IMR-90 (cell line): Measurements from ENCODE around the gene PRKAG2. TPM values are rescaled to one million over a fixed set of nuclear protein-coding genes. Genes with fewer than 3 reads are reported as not detected.
A peak's percentile ranks its signal among the peaks of the same experiment; 100 is the strongest.

ENCODE experiments used
- ATAC-seq: fragments of 200-7000 bp; cut with Tn5 transposase; 2 replicates; pipeline ENCODE4 v1.9.1; 2020; ENCODE audit warnings: low read depth, mild to moderate bottlenecking, moderate library complexity
- BruUV-seq: library from RNA; stranded (reverse); fragments of 400-500 nt; replicated peaks from 2 replicates; lab custom pipeline; 2021; lab: Mats Ljungman, UMichigan
- CTCF ChIA-PET: fragments of 300-600 bp; formaldehyde crosslinking; extraction: SDS; loops from one replicate; lab custom pipeline; 2021; ENCODE audit warnings: antibody characterized with exemption; lab: Yijun Ruan, JAX
- POLR2A ChIA-PET: fragments of 300-600 bp; sonication (Branson Sonifier 250); formaldehyde crosslinking; loops from one replicate; lab custom pipeline; 2022; ENCODE audit warnings: antibody characterized with exemption; ENCODE audit not compliant: unreplicated experiment; lab: Charles Lee
- DNase-seq: peaks from one replicate; pipeline ENCODE4 v3.0.0; 2013
- H2AFZ ChIP-seq: replicated peaks from 2 replicates; pipeline ENCODE3; 2013; ENCODE audit warnings: low read length, mild to moderate bottlenecking; ENCODE audit not compliant: poor library complexity
- H2AK5ac ChIP-seq: 2 replicates; pipeline ENCODE4 v1.6.1; 2013; ENCODE audit warnings: low read depth, low read length, inconsistent platforms
- H2AK9ac ChIP-seq: replicated peaks from 2 replicates; pipeline ENCODE3; 2013; ENCODE audit warnings: mild to moderate bottlenecking, low read depth, low read length, moderate library complexity; ENCODE audit not compliant: poor library complexity
- H2BK120ac ChIP-seq: 2 replicates; pipeline ENCODE4 v1.6.1; 2013; ENCODE audit warnings: low read depth, low read length, inconsistent platforms
- H2BK15ac ChIP-seq: 3 replicates; pipeline ENCODE4 v1.6.1; 2013; ENCODE audit warnings: low read depth, low read length, inconsistent platforms
- H2BK20ac ChIP-seq: 2 replicates; pipeline ENCODE4 v1.6.1; 2013; ENCODE audit warnings: low read depth, mild to moderate bottlenecking, inconsistent platforms, low read length, moderate library complexity
- H2BK5ac ChIP-seq: 2 replicates; pipeline ENCODE4 v1.6.1; 2013; ENCODE audit warnings: mild to moderate bottlenecking, low read depth, low read length, inconsistent platforms; ENCODE audit not compliant: poor library complexity, severe bottlenecking
- H3K14ac ChIP-seq: replicated peaks from 2 replicates; pipeline ENCODE4 v1.6.1; 2013; ENCODE audit warnings: low read depth, low read length, inconsistent platforms
- H3K18ac ChIP-seq: 2 replicates; pipeline ENCODE4 v1.6.1; 2013; ENCODE audit warnings: low read depth, low read length, control low read depth
- H3K23ac ChIP-seq: 2 replicates; pipeline ENCODE4 v1.6.1; 2013; ENCODE audit warnings: low read depth, low read length, inconsistent platforms
- H3K27ac ChIP-seq: 2 replicates; pipeline ENCODE4 v1.5.1; 2013; ENCODE audit warnings: mild to moderate bottlenecking, control low read depth, low read length; ENCODE audit not compliant: insufficient read depth
- H3K27me3 ChIP-seq: 2 replicates; pipeline ENCODE4 v1.6.1; 2013; ENCODE audit warnings: low read length; ENCODE audit not compliant: control insufficient read depth, insufficient read depth
- H3K36me3 ChIP-seq: 2 replicates; pipeline ENCODE4 v1.6.1; 2013; ENCODE audit warnings: low read length, mixed read lengths; ENCODE audit not compliant: control insufficient read depth, insufficient read depth
- H3K4ac ChIP-seq: 2 replicates; pipeline ENCODE4 v1.6.1; 2013; ENCODE audit warnings: low read depth, low read length, inconsistent platforms
- H3K4me1 ChIP-seq: 2 replicates; pipeline ENCODE4 v1.6.1; 2013; ENCODE audit warnings: low read length, mixed read lengths; ENCODE audit not compliant: control insufficient read depth, insufficient read depth
- H3K4me2 ChIP-seq: 2 replicates; pipeline ENCODE4 v1.6.1; 2013; ENCODE audit warnings: low read depth, mild to moderate bottlenecking, control low read depth, low read length, moderate library complexity
- H3K4me3 ChIP-seq: 2 replicates; pipeline ENCODE4 v1.5.1; 2013; ENCODE audit warnings: low read depth, mild to moderate bottlenecking, control low read depth, low read length, moderate library complexity; ENCODE audit not compliant: insufficient read depth
- H3K56ac ChIP-seq: 2 replicates; pipeline ENCODE4 v1.6.1; 2013; ENCODE audit warnings: low read length, inconsistent platforms; ENCODE audit not compliant: insufficient read depth; ENCODE audit errors: extremely low read depth
- H3K79me1 ChIP-seq, 2 experiments: 2 replicates each; pipeline ENCODE4 v1.6.1; 2013; ENCODE audit warnings: low read length in 2 of 2, inconsistent platforms in 1 of 2, low read depth in 1 of 2
- H3K9ac ChIP-seq: 2 replicates; pipeline ENCODE4 v1.6.1; 2013; ENCODE audit warnings: low read depth, low read length, control low read depth
- H3K9me1 ChIP-seq: 2 replicates; pipeline ENCODE4 v1.6.1; 2013; ENCODE audit warnings: low read length, inconsistent platforms; ENCODE audit not compliant: insufficient read depth
- H3K9me3 ChIP-seq: 2 replicates; pipeline ENCODE4 v1.6.1; 2013; ENCODE audit warnings: low read length; ENCODE audit not compliant: control insufficient read depth, insufficient read depth
- H4K20me1 ChIP-seq: 2 replicates; pipeline ENCODE4 v1.6.1; 2013; ENCODE audit warnings: low read length, inconsistent platforms; ENCODE audit not compliant: insufficient read depth
- H4K5ac ChIP-seq: 2 replicates; pipeline ENCODE4 v1.6.1; 2013; ENCODE audit warnings: mild to moderate bottlenecking, low read depth, low read length, control low read depth
- H4K8ac ChIP-seq, 2 experiments: 2 replicates each; pipeline ENCODE4 v1.6.1; 2013; ENCODE audit warnings: low read depth in 2 of 2, low read length in 2 of 2, control low read depth in 1 of 2, inconsistent platforms in 1 of 2
- H4K91ac ChIP-seq: 2 replicates; pipeline ENCODE4 v1.6.1; 2013; ENCODE audit warnings: low read depth, low read length, inconsistent platforms; ENCODE audit not compliant: insufficient read depth
- BHLHE40 ChIP-seq: fragments of 150-350 bp; IDR thresholded peaks from 2 replicates; pipeline ENCODE4 v1.6.1; 2016; ENCODE audit warnings: mild to moderate bottlenecking, low read depth, low read length
- CEBPB ChIP-seq: IDR thresholded peaks from 2 replicates; pipeline ENCODE4 v1.6.1; 2012; ENCODE audit warnings: low read depth, low read length, improper control_type of control experiment
- FOS ChIP-seq: fragments of 150-350 bp; IDR thresholded peaks from 2 replicates; pipeline ENCODE4 v1.6.1; 2016; ENCODE audit warnings: low read depth, low read length
- MAFK ChIP-seq: IDR thresholded peaks from 2 replicates; pipeline ENCODE4 v1.6.1; 2012; ENCODE audit warnings: low read depth, low read length, improper control_type of control experiment
- MXI1 ChIP-seq: IDR thresholded peaks from 2 replicates; pipeline ENCODE4 v1.6.1; 2012; ENCODE audit warnings: low read depth, mild to moderate bottlenecking, low read length, moderate library complexity, borderline replicate concordance
- POLR2A ChIP-seq: IDR thresholded peaks from 2 replicates; pipeline ENCODE4 v1.6.1; 2012; ENCODE audit warnings: mild to moderate bottlenecking, low read depth, low read length
- RFX5 ChIP-seq: IDR thresholded peaks from 2 replicates; pipeline ENCODE4 v1.8.0; 2012; ENCODE audit warnings: low read depth, mild to moderate bottlenecking, low read length, moderate library complexity
- WGBS, 2 experiments: methylation state at CpG; one replicate each; pipeline versions ENCODE4 v1.1.5 to v1.1.7; 2013; ENCODE audit warnings: missing lambda C conversion rate in 2 of 2; ENCODE audit not compliant: insufficient read length in 1 of 2; ENCODE audit errors: extremely low coverage in 2 of 2; 5-methylcytosine and 5-hydroxymethylcytosine counted together
- dilution Hi-C: fragments of 300-500 bp; cut with HindIII; formaldehyde crosslinking; loops from one replicate; pipeline ENCODE4 v1.14.3; 2018; ENCODE audit warnings: low sequenced_read_pairs; ENCODE audit not compliant: unreplicated experiment
- in situ Hi-C: fragments of 300-500 bp; cut with MboI; formaldehyde crosslinking; loops from 3 replicates; pipeline ENCODE4 v1.14.3; 2019; ENCODE audit warnings: low sequenced_read_pairs, inconsistent platforms, mixed read lengths
- intact Hi-C: fragments of 100-400 bp; cut with micrococcal nuclease; formaldehyde crosslinking; loops from 2 replicates; pipeline ENCODE4 v1.10.0; 2022
- polyA plus RNA-seq, 3 experiments: library from polyadenylated mRNA; depleted of rRNA; stranded (reverse); fragments of >200 nt; gene quantifications; 2 replicates each; pipeline ENCODE4 v1.2.3, GENCODE V29; 2012; ENCODE audit warnings: low replicate concordance in 1 of 3
- total RNA-seq: library from RNA; depleted of rRNA; stranded (reverse); fragments of >200 nt; gene quantifications from 2 replicates; pipeline ENCODE4 v1.2.3, GENCODE V29; 2012
- TF ChIP-seq, protein P1 (sequence below): conservative IDR thresholded peaks from 2 replicates; pipeline ENCODE4 v1.5.1; 2012; ENCODE audit warnings: mild to moderate bottlenecking, low read depth, low read length, improper control_type of control experiment

Gene PRKAG2
- total and polyA plus RNA-seq, 2 of the 4 experiments (the other 2 are of a cell fraction) = 15.4 to 21.6 TPM

GRCh38 chr7:151659219-151659618, 217.7 kb downstream of the PRKAG2 start:
- Histone ChIP-seq H3K4me3 (no peak overlapping the region), H3K9me3 (no peaks in the 10 kb centered on the region), H3K14ac (peak overlapping the region; percentile 65), H2BK120ac (peak overlapping the region; percentile 42), H2AFZ (no peak overlapping the region), H3K23ac (peak overlapping the region; percentile 42; the same call in 1 of the 2 replicates), H2AK5ac (peak overlapping the region; percentile 37; the same call in 1 of the 2 replicates), H2BK20ac (peak overlapping the region; percentile 38), H3K9ac (peak overlapping the region; percentile 23; the same call in 1 of the 2 replicates), H2AK9ac (no peak overlapping the region), H2BK5ac (no peak overlapping the region), H3K9me1 (peaks cover 8% of the 10 kb centered on the region; the same call in 1 of the 2 replicates), H3K4ac (peak overlapping the region; percentile 60; the same call in 1 of the 2 replicates), H3K4me1 (peaks cover 14% of the 10 kb centered on the region), H4K8ac (peak overlapping the region; percentile 20 to 25; a peak in 1 of 4 replicates), H3K4me2 (no peak overlapping the region), H3K27ac (peak overlapping the region; percentile 57; the same call in 1 of the 2 replicates), H2BK15ac (peak overlapping the region; percentile 84), H4K20me1 (no peaks in the 10 kb centered on the region), H3K36me3 (no peaks in the 10 kb centered on the region), H3K79me1 (no peaks in the 10 kb centered on the region), H4K91ac (peak overlapping the region; percentile 40; the same call in 1 of the 2 replicates), H4K5ac (peak overlapping the region; percentile 27), H3K56ac (no peak overlapping the region), H3K27me3 (no peaks in the 10 kb centered on the region), H3K18ac (peak overlapping the region; percentile 69)
- ChIA-PET POLR2A (no interaction called here), CTCF (interaction anchor here (0.7 to 1.4 kb wide), 2 partner anchors 18 to 28 kb away, joined by 3 to 5 read pairs; no protein-coding TSS in a partner anchor)
- intact Hi-C loops = no loop called here
- DNase-seq = no peak
- 100% methylated on average over 1 of the region's 4 CpGs; no CpG with 5 or more reads in 1 of the 2 experiments for WGBS, 2 experiments
- in situ Hi-C loops = no loop called here
- TF ChIP-seq MAFK (0 out of 2 replicates have a peak, but pooled peaks have one; percentile 12), CEBPB (no peak), FOS (no peak), POLR2A (no peak), MXI1 (no peak), BHLHE40 (no peak), RFX5 (no peak)
- TF ChIP-seq, protein P1, sequence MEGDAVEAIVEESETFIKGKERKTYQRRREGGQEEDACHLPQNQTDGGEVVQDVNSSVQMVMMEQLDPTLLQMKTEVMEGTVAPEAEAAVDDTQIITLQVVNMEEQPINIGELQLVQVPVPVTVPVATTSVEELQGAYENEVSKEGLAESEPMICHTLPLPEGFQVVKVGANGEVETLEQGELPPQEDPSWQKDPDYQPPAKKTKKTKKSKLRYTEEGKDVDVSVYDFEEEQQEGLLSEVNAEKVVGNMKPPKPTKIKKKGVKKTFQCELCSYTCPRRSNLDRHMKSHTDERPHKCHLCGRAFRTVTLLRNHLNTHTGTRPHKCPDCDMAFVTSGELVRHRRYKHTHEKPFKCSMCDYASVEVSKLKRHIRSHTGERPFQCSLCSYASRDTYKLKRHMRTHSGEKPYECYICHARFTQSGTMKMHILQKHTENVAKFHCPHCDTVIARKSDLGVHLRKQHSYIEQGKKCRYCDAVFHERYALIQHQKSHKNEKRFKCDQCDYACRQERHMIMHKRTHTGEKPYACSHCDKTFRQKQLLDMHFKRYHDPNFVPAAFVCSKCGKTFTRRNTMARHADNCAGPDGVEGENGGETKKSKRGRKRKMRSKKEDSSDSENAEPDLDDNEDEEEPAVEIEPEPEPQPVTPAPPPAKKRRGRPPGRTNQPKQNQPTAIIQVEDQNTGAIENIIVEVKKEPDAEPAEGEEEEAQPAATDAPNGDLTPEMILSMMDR = no peak
- dilution Hi-C loops = no loop called here
- ATAC-seq = no peak
- BruUV-seq = no TSS peak
